Activated CD4-positive, alpha-beta T cell treated with anti-CD3 and anti-CD28 coated beads, Interleukin-2, amount 10 ng/mL, durations not matched to agents 24 days and 14 days (primary cell): ENCODE results near the gene CILP2. TPM values are rescaled to one million over a fixed set of nuclear protein-coding genes. Genes with fewer than 3 reads are reported as not detected.
A peak's percentile ranks its signal among the peaks of the same experiment; 100 is the strongest.

ENCODE experiments used
- DNase-seq: peaks from one replicate; pipeline ENCODE4 v3.0.0; 2022
- H3K27ac Mint-ChIP-seq: one replicate; pipeline ENCODE4 v1.8.0; 2022; ENCODE audit warnings: mild to moderate bottlenecking, mixed read lengths
- H3K27me3 Mint-ChIP-seq: one replicate; pipeline ENCODE4 v1.8.0; 2022; ENCODE audit warnings: mixed read lengths
- H3K36me3 Mint-ChIP-seq: one replicate; pipeline ENCODE4 v1.8.0; 2022; ENCODE audit warnings: low read depth, mild to moderate bottlenecking, mixed read lengths
- H3K4me1 Mint-ChIP-seq: one replicate; pipeline ENCODE4 v1.8.0; 2021; ENCODE audit warnings: mixed read lengths
- H3K4me3 Mint-ChIP-seq: one replicate; pipeline ENCODE4 v1.8.0; 2022; ENCODE audit warnings: mild to moderate bottlenecking, moderate library complexity, mixed read lengths
- H3K9me3 Mint-ChIP-seq: one replicate; pipeline ENCODE4 v1.8.0; 2021; ENCODE audit warnings: mixed read lengths
- intact Hi-C: fragments of 100-400 bp; cut with micrococcal nuclease; formaldehyde crosslinking; loops from one replicate; pipeline ENCODE4 v1.15.1; 2023
- total RNA-seq: library from RNA; stranded (reverse); gene quantifications from 2 replicates; pipeline ENCODE4 v1.2.3, GENCODE V29; 2022

Gene CILP2
- total RNA-seq, 1 donor from 2014 or later = 0.14 TPM

GRCh38 chr19:19563348-19563848 lies 25.3 kb downstream of the CILP2 start:
- H3K27ac Mint-ChIP-seq = no peak overlapping the region
- H3K36me3 Mint-ChIP-seq = peaks cover 55% of the 10 kb centered on the region
- H3K9me3 Mint-ChIP-seq = no peaks in the 10 kb centered on the region
- intact Hi-C loops = no loop called here
- no peak for DNase-seq
- H3K4me3 Mint-ChIP-seq = no peak overlapping the region
- H3K4me1 Mint-ChIP-seq = peaks cover 20% of the 10 kb centered on the region
- no peaks in the 10 kb centered on the region for H3K27me3 Mint-ChIP-seq

- H3K27ac Mint-ChIP-seq = no peak overlapping the region
- no peak overlapping the region for H3K4me3 Mint-ChIP-seq
- peaks cover 65% of the 10 kb centered on the region for H3K36me3 Mint-ChIP-seq
- no peaks in the 10 kb centered on the region for H3K9me3 Mint-ChIP-seq
- peaks cover 12% of the 10 kb centered on the region for H3K4me1 Mint-ChIP-seq
- H3K27me3 Mint-ChIP-seq = no peaks in the 10 kb centered on the region
- intact Hi-C loops = no loop called here
- no peak for DNase-seq
These were observed 28.2 kb downstream of the CILP2 start for GRCh38 chr19:19566306-19566705.

- H3K36me3 Mint-ChIP-seq = peaks cover 55% of the 10 kb centered on the region
- no peaks in the 10 kb centered on the region for H3K27me3 Mint-ChIP-seq
- peaks cover 9% of the 10 kb centered on the region for H3K4me1 Mint-ChIP-seq
- DNase-seq = no peak
- intact Hi-C loops = no loop called here
- H3K27ac Mint-ChIP-seq = no peak overlapping the region
- no peaks in the 10 kb centered on the region for H3K9me3 Mint-ChIP-seq
- no peak overlapping the region for H3K4me3 Mint-ChIP-seq
These were observed 29.3 kb downstream of the CILP2 start for GRCh38 chr19:19567391-19567790.

- Mint-ChIP-seq H3K4me1 (peaks cover 7% of the 10 kb centered on the region), H3K4me3 (no peak overlapping the region), H3K36me3 (peaks cover 49% of the 10 kb centered on the region), H3K27ac (peak overlapping the region; percentile 26), H3K27me3 (no peaks in the 10 kb centered on the region), H3K9me3 (no peaks in the 10 kb centered on the region)
- intact Hi-C loops = no loop called here
- no peak for DNase-seq
These were observed 31.0 kb downstream of the CILP2 start for GRCh38 chr19:19568802-19569756.

GRCh38 chr19:19570571-19570970 lies 32.5 kb downstream of the CILP2 start:
- H3K36me3 Mint-ChIP-seq = peaks cover 36% of the 10 kb centered on the region
- H3K27me3 Mint-ChIP-seq = no peaks in the 10 kb centered on the region
- intact Hi-C loops = no loop called here
- H3K9me3 Mint-ChIP-seq = no peaks in the 10 kb centered on the region
- no peak overlapping the region for H3K27ac Mint-ChIP-seq
- DNase-seq = no peak
- H3K4me3 Mint-ChIP-seq = no peak overlapping the region
- H3K4me1 Mint-ChIP-seq = peaks cover 5% of the 10 kb centered on the region

- H3K9me3 Mint-ChIP-seq = no peaks in the 10 kb centered on the region
- no peak for DNase-seq
- no peaks in the 10 kb centered on the region for H3K27me3 Mint-ChIP-seq
- H3K36me3 Mint-ChIP-seq = peaks cover 38% of the 10 kb centered on the region
- intact Hi-C loops = no loop called here
- H3K4me1 Mint-ChIP-seq = peaks cover 5% of the 10 kb centered on the region
- H3K27ac Mint-ChIP-seq = peak overlapping the region; percentile 51
- H3K4me3 Mint-ChIP-seq = no peak overlapping the region
These were observed 33.2 kb downstream of the CILP2 start for GRCh38 chr19:19571071-19571786.

GRCh38 chr19:19575411-19575810 lies 37.3 kb downstream of the CILP2 start:
- intact Hi-C loops = no loop called here
- no peaks in the 10 kb centered on the region for H3K9me3 Mint-ChIP-seq
- peaks cover 14% of the 10 kb centered on the region for H3K36me3 Mint-ChIP-seq
- no peak overlapping the region for H3K4me3 Mint-ChIP-seq
- H3K27me3 Mint-ChIP-seq = no peaks in the 10 kb centered on the region
- peak overlapping the region; percentile 1 for H3K27ac Mint-ChIP-seq
- H3K4me1 Mint-ChIP-seq = peaks cover 2% of the 10 kb centered on the region
- no peak for DNase-seq

GRCh38 chr19:19578252-19578651 lies 40.2 kb downstream of the CILP2 start:
- Mint-ChIP-seq H3K27ac (no peak overlapping the region), H3K4me3 (no peak overlapping the region), H3K27me3 (no peaks in the 10 kb centered on the region), H3K36me3 (peaks cover 17% of the 10 kb centered on the region), H3K4me1 (peaks cover 18% of the 10 kb centered on the region), H3K9me3 (no peaks in the 10 kb centered on the region)
- no peak for DNase-seq
- intact Hi-C loops = no loop called here

GRCh38 chr19:19579533-19580361 lies 41.7 kb downstream of the CILP2 start:
- no peak for DNase-seq
- Mint-ChIP-seq H3K36me3 (peaks cover 18% of the 10 kb centered on the region), H3K4me1 (peaks cover 18% of the 10 kb centered on the region), H3K9me3 (no peaks in the 10 kb centered on the region), H3K4me3 (no peak overlapping the region), H3K27me3 (no peaks in the 10 kb centered on the region), H3K27ac (peak overlapping the region; percentile 25)
- intact Hi-C loops = no loop called here

GRCh38 chr19:19580418-19580817 lies 42.4 kb downstream of the CILP2 start:
- Mint-ChIP-seq H3K4me3 (no peak overlapping the region), H3K36me3 (peaks cover 19% of the 10 kb centered on the region), H3K9me3 (no peaks in the 10 kb centered on the region), H3K4me1 (peaks cover 19% of the 10 kb centered on the region), H3K27ac (no peak overlapping the region), H3K27me3 (no peaks in the 10 kb centered on the region)
- intact Hi-C loops = no loop called here
- DNase-seq = no peak

GRCh38 chr19:19581391-19581790 lies 43.3 kb downstream of the CILP2 start:
- H3K4me1 Mint-ChIP-seq = peaks cover 27% of the 10 kb centered on the region
- intact Hi-C loops = no loop called here
- no peaks in the 10 kb centered on the region for H3K27me3 Mint-ChIP-seq
- DNase-seq = no peak
- H3K4me3 Mint-ChIP-seq = no peak overlapping the region
- peaks cover 21% of the 10 kb centered on the region for H3K36me3 Mint-ChIP-seq
- H3K27ac Mint-ChIP-seq = no peak overlapping the region
- no peaks in the 10 kb centered on the region for H3K9me3 Mint-ChIP-seq

- intact Hi-C loops = no loop called here
- Mint-ChIP-seq H3K27ac (no peak overlapping the region), H3K4me3 (no peak overlapping the region), H3K27me3 (no peaks in the 10 kb centered on the region), H3K4me1 (peaks cover 27% of the 10 kb centered on the region), H3K9me3 (no peaks in the 10 kb centered on the region), H3K36me3 (peaks cover 21% of the 10 kb centered on the region)
- no peak for DNase-seq
These were observed 44.4 kb downstream of the CILP2 start for GRCh38 chr19:19582471-19582870.

- intact Hi-C loops = no loop called here
- DNase-seq = no peak
- peaks cover 42% of the 10 kb centered on the region for H3K4me1 Mint-ChIP-seq
- H3K27me3 Mint-ChIP-seq = no peaks in the 10 kb centered on the region
- H3K4me3 Mint-ChIP-seq = no peak overlapping the region
- no peak overlapping the region for H3K27ac Mint-ChIP-seq
- H3K36me3 Mint-ChIP-seq = peaks cover 32% of the 10 kb centered on the region
- no peaks in the 10 kb centered on the region for H3K9me3 Mint-ChIP-seq
These were observed 46.3 kb downstream of the CILP2 start for GRCh38 chr19:19584356-19584755.
